GM21528 (cell line): Measurements from ENCODE around the gene ZNF200.

ENCODE experiments used
- ATAC-seq: cut with Tn5 transposase; IDR thresholded peaks from one replicate; pipeline ENCODE4 v1.9.1; 2021; ENCODE audit warnings: mild to moderate bottlenecking, moderate library complexity; ENCODE audit not compliant: unreplicated experiment, low FRiP score

ZNF200 gene

DNA sequence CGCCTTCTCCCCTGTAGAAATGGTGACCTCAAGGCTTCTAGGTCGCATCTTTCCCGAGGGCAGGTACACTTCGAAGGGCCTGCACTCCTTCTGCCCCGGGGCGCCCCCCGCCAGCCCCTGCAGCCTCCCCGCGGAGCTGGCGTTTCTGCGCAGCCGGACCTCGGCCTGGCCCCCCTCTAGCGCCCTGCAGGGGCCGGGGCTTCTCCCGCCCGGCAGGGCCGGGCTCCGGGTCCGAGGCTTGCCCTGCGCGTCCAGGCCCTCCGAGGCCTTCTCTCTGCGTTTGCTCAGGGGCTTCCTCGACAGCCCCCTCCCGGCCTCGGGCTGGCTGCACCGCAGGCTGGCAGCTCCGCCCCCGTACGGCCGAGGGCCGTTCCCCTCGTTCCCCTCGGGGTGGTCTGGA is 19.4 kb upstream of the ZNF200 start:
- no peak for ATAC-seq

DNA sequence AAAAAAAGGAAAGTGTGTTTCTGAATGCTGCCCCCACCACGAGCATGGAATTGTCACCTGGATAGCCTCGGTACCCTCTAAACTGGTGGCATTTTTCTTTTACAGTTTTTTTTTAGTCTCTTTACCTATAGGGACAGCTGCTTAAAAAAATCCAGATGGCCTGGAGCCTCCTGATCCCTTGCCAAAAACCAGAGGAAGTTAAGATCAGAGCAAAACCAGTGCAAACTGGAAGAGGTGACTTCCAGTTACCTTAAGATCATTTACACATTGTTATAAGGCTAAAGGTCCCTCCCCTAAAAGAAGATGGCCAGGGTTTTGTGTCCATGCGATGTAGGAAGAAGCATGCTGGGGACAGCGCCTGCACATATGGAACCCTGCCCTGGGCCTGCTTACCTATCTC is 18.0 kb upstream of the ZNF200 start:
- ATAC-seq = no peak

DNA sequence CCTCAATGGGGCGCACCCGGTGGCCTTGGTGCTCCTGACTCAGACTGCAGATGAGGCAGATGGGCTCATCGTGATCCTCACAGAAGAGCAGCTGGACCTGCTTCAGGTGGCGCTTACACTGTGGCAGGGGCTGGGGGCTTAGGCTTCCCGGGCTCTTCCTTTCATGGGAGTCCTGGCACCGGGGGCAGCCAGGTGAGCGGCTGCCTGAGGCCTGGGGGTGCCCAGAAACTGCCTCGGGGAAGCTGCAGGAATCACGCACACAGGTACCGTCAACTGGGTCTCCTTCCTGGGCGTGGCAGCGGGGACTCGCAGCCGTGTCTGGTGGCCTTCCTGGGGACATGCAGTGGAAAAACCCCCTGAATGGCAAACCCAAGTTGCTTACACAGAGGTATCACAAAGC is 14.5 kb upstream of the ZNF200 start:
- ATAC-seq = no peak

DNA sequence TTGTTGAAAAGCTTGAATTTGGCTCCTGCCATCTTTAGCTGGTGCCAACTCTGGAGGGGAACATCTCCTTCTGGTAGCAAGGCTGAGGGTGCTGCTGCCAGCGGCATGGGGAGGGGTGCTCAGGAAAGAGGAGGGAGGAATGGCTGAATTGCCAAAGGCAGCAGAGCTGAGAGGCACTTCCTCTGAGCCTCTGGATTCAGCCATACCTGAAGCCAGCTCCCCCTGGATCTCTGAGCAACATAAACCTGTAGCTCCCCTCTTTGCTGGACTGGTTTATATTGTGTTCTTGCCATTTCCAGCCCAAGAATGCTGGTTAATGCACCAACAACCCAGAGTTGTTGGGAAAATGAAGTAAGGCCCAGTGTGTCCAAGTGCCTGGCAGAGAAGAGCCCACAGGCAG is 14.1 kb upstream of the ZNF200 start:
- ATAC-seq = no peak

DNA sequence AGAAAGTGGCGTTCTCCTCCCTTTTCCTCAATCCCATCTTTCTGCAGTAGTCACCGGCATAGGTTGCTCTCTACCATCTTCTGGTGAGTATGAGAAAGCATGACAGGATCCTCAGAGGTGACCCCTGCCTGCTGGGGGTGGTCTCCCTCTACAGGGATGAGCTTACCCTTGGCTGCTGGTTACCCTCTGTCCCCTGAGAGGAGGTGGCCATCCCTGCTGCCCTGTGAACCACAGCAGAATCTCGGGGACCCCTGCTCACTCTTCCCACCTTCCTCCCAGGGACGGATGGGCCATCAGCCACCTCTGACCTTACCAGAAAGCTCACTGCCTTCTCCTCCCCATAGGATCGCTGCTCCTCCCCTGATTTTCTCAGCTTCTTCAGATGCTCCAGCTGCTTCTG is 13.6 kb upstream of the ZNF200 start:
- ATAC-seq = no peak

GRCh38 chr16:3246876-3247275 is 11.9 kb upstream of the ZNF200 start:
- ATAC-seq = no peak

- ATAC-seq = no peak
These were observed 11.0 kb upstream of the ZNF200 start for GRCh38 chr16:3246002-3246401.

GRCh38 chr16:3243882-3244281 is 8.9 kb upstream of the ZNF200 start:
- no peak for ATAC-seq

DNA sequence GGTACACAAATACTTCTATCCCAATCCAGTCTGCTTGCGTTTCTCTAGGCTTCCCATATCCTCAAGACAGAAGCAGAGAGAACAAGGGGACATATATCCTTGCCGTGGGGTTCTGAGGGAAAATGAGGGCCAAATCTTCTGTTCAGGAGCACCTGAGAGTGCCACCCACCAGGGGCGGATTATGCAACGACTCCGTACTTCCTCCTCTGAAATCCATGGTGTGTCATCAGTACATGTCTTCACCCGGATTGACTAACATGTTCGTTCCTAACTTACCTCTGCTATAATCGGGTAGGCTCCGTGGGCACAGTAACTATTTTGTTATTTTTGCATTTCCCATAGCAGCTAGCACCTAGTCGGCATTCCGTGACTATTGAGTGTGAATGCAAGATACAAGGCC is 7.8 kb upstream of the ZNF200 start:
- no peak for ATAC-seq

- no peak for ATAC-seq
These were observed 6.8 kb upstream of the ZNF200 start for GRCh38 chr16:3241761-3242160.

DNA sequence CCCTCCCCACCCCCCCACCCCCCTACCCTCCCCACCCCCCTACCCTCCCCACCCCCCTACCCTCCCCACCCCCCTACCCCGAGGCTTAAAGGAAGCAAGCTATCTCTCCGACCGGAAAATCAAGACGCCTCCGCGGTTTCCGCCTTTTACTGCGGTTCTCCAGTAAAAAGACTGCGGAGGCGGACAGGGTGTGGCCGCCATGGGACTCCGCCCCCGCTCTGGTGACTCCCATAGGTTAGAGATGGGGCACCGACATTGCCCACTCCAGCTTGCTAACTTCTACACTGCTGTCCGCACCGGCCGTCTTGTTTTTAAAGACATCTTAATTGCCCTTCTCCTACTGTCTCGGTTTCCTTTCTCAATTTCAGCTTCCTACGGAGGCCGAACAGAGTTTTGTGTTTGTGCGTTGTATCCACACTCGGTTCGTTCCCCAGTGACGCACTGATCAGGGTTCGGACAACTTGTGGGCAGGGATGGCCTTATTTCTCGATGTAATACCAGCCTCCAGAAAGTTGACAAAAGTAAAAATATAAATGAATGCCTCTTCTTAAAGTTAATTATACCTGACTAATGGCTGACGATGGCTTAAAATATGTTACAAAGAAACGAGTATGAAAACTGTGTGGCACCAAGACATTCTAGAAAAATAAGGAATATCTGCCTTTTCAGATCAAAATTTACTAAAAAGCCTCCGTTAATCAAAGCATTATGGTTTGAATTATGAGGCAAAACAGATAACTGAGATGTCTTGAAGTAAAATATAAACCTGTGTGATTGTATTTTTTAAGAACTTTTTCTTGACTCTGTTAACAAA is 1.1 kb upstream of the ZNF200 start:
- ATAC-seq = no peak

DNA sequence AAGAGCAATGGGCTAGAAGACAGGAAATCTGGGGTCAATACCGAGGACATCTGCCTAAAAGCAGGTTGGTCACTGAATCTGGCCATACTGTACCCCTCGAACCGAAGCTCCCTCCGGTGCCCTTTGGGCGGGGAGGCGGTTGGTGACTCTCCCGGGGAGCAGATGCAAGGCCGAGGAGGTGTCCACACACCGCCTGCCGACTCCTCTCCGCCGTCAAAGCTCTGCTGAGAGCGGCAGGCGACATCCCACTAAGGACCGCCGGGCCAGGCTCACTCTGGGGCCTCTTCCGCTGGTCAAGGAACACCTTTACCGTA is 458 bp downstream of the ZNF200 start:
- ATAC-seq = peak; percentile 28

DNA sequence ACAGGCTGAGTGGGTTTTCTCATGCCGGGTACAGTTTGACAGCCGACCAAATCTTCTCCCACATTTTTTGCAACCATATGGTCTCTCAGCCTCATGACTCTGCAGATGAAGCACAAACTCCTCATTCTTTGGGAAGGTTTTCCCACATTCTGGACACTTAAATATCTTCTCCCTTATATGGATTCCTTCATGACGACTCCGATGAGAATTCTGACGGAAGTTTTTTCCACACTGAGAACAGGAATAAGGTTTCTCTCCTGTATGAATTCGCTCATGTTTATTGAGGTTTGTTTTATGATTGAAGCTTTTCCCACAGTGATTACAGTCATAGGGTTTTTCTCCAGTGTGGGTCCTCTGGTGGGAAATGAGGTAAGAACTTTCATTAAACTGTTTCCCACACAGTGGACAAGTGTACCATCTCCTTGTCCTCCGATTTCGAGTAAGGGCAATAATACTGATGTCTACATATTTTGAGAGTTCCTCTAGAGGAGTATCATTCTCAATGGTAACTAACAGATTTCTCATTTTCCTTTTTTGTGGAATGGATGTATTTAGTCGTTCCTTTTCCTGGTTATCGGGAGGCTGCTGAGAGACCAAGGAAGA is 10.9 kb downstream of the ZNF200 start:
- no peak for ATAC-seq

- no peak for ATAC-seq
These were observed 14.1 kb downstream of the ZNF200 start for GRCh38 chr16:3220839-3221238.

DNA sequence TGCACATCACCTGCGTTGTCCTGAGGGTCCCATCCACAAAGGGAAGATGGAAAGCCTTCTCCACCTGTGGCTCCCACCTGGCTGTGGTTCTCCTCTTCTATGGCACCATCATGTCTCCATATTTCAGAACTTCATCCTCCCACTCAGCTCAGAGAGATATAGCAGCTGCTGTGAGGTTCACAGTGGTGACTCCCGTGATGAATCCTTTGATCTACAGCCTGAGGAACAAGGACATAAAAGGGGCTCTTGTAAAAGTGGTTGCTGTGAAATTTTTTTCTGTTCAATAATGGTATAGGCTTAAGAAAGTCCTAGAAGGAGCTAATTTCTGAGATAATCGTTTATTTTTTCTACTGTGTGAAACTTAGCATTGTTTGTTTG is 18.7 kb downstream of the ZNF200 start:
- ATAC-seq = no peak

DNA sequence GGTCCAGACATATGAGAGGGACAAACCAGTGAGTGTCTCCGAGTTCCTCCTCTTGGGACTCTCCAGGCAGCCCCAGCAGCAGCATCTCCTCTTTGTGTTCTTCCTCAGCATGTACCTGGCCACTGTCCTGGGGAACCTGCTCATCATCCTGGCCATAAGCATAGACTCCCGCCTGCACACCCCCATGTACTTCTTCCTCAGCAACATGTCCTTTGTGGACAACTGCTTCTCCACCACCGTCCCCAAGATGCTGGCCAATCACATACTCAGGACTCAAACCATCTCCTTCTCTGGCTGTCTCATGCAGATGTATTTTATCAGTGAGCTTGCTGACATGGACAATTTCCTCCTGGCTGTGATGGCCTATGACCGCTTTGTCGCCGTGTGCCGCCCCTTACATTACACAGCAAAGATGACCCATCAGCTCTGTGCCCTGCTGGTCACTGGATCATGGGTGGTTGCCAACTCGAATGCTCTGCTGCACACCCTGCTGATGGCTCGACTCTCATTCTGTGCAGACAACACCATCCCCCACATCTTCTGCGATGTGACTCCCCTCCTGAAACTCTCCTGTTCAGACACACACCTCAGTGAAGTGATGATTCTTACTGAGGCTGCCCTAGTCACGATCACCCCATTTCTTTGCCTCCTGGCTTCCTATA is 19.2 kb downstream of the ZNF200 start:
- ATAC-seq = no peak

DNA sequence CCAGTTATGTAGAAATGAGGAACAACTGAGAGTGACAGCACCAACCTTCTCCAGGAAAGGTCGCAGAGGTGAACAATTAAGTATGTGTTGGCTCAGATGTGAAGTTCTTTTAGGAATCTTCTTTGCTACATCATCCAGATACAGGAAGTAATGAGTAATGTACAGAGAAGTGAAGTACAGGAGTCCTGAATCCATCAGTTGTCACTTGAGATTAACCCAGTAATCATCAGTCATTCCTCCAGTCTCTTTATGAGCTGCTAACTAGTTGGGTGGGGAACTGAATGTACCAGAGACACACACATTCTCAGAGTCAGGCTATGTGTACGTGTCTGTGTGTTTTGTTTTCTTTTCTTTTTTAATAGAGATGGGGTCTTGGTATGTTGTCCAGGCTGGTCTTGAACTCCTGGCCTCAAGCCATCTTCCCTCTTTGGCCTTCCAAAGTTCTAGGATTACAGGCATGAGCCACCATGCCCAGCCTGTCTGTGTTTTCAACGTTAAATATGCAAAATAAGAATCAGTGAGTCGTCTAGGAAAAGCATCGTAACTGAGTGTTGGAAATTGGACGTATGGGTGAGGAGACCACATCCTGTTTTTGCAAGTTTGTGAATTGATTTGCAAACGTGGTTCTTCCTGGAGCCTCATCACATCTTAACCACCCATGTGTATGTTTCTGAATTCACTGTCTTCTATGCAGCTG is 19.9 kb downstream of the ZNF200 start:
- no peak for ATAC-seq

DNA sequence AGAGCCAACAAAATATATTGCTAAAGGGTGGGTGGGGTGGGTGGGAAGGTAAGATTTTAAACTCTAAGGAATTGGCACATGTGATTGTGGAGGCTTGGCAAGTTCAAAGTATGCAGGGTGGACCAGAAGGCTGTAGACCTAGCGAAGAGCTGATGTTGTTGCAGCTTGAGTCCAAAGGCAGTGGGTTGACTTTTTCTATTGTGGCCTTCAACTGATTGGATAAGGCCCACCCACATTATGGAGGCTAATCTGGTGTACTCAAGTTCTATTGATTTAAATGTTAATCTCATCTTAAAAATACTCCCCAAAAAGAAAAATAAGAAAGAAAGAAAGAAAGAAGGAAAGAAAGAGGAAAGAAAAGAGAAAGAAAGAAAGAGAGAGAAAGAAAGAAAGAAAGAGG is 22.4 kb downstream of the ZNF200 start:
- ATAC-seq = no peak

- no peak for ATAC-seq
These were observed 23.0 kb downstream of the ZNF200 start for GRCh38 chr16:3212006-3212405.

- no peak for ATAC-seq
These were observed 27.6 kb downstream of the ZNF200 start for GRCh38 chr16:3207086-3207953.
